GM19035 (cell line): ENCODE results near the gene RANBP6.
"Not testable (repeated sequence)": the region's sequence is repeated elsewhere in the genome, so short reads cannot be mapped to it uniquely, and the experiment has no call there.

ENCODE experiments used
- ATAC-seq: cut with Tn5 transposase; IDR thresholded peaks from one replicate; pipeline ENCODE4 v1.9.1; 2021; ENCODE audit not compliant: unreplicated experiment

Gene RANBP6

DNA sequence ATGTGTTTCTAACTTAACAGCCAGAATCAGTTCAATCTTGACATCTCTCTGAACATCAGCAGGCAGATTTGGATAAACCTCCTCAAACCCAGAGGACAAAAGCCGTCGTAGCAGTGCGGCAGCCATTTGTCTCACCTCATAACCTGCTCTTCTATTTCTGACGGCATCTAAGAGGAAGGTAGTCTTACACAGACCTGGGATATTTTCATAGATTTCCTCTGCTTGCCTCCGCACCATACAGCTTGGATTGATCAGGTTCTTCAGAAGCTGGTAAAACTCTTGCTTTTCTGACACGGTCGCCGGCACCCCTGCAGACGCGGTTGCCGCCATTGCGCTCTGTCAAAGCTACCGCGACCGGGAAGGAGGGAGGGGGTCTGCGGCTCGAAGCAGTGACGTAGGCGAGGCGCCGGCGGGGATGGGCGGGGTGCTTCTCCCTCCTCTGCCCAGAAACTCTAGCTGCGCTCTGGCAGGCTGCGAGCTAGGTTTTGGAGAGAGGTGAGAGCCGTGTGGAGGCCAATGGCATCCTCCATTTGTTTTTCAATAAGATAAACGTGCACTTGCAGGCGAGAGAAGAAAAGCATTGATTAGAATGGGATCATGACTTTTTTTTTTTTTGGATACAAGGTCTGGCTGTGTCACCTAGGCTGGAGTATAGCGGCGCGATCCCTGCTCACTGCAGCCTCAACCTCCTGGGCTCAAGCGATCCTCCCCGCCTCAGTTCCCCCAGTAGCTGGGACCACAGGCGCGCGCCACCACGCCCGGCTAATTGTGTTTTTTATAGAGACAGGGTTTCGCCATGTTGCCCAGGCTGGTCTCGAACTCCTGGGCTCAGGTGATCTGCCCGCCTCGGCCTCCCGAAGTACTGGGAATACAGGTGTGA lies at the start of gene RANBP6:
TSS of gene RANBP6 (minus strand) at position 347 of the 880 bp plus-strand sequence. CDS start at position 330, 17 bp downstream.
- ATAC-seq = peak; percentile 98

- ATAC-seq = not testable (repeated sequence)
Measured at GRCh38 chr9:6063146-6063545, 47.7 kb upstream of the RANBP6 start.

GRCh38 chr9:6055666-6056065 lies 40.2 kb upstream of the RANBP6 start:
- ATAC-seq = no peak

- ATAC-seq = no peak
Measured at GRCh38 chr9:6055216-6055615, 39.8 kb upstream of the RANBP6 start.

DNA sequence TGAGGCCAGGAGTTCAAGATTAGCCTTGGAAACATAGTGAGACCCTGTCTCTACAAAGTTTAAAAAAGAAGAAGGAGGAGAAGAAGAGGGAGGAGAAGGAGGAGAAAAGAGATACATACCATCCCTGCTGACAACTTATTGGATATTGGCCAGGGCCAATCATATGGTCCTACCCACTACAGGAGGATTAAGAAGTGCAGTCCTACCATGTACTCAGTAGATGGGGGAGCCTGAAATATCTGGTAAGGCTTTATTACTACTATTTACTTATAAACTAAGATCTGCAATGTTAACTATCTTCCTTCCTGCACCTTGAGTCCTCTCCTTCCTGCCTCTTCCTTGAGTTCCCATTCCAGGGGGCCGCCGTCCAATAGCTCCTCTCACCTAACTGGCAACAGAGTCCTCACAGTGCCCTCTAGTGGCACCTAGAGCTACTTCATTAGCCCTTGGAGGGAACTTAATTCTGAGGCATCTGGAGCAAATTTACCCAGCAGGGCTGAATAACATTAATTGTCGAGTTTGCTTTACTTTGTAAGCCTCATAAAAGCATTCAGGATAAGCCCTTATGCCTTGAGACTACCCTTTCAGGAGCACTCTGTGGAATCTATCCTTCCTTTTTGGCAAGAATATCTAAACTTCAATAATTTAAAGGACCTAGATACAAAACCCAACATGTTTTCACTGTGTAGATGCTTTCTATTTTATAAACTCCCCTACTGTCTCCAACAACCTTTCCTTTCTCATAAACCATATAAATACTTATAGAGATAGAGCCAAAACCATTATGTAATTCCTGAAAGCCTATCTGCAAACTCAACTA lies 39.1 kb upstream of the RANBP6 start:
- peak; percentile 50 for ATAC-seq

DNA sequence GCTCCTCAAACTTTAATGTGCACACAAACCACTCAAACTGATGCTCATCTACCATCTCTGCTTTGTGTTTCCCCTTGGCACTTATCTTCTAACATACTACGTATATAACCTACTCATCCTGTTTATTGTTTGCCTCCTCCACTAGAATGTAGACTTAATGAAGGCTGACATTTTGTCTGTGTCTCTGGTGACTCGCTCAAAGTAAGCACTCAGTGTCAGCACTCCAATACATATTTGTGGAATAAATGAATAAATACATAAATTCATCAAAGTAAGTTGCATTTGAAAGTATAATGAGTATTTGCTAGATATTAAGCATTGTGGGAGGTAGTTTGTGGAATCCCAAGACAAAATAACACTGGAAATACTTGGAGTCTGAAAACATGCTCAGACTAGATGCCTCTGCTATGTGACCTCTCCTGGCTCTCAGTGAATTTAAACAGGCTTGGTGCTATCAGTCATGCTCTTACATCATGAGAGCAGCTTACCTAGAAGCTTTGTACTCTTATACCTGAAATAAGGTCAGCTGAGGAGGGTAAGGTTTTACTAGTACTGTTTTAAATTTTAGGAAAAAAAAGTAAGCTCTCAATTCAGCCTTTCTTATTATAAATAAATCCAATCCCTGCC lies 37.0 kb upstream of the RANBP6 start:
- ATAC-seq = no peak

- peak; percentile 53 for ATAC-seq
Measured at GRCh38 chr9:6051511-6051950, 36.1 kb upstream of the RANBP6 start.

- ATAC-seq = no peak
Measured at GRCh38 chr9:6049798-6050197, 34.4 kb upstream of the RANBP6 start.

- no peak for ATAC-seq
Measured at GRCh38 chr9:6048039-6048438, 32.6 kb upstream of the RANBP6 start.

DNA sequence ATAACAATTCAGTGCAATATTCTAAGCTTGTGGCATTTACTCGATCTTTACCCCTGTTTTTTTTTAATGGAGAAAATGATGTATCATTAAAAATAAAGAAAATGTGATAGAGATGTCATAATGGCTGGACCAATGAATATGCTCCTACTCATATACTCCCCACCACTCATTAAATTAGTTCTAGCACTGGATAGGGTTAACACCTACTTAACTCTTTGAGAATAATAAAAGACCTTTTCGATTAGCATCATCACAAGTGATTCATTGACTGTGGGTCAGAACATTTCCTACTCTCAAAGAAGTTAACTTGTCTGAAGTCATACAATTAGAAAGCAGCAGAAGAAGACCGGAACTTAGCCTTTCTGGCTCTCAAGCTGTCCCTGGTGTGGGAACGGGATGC lies 31.6 kb upstream of the RANBP6 start:
- no peak for ATAC-seq

DNA sequence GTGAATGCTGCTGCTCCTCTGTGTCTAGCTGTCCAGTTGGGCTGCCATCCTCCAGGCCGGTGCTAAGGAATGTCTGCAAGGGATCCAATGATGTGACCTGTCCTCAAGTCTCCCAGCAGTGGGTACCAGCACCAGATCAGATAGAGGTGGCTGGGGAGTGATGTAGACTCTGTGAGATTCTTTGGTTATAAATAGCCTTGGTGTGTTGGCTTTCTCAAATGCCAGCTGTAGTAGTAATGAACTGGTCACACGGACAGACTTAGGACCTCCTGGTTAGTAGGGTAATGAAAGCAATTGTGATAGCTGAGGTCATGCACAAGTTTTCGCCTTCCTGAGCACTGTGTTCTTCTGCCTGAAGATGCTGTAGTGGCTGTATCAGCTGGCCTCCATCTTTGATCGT lies 29.9 kb upstream of the RANBP6 start:
- no peak for ATAC-seq

GRCh38 chr9:6040077-6040476 lies 24.7 kb upstream of the RANBP6 start:
- ATAC-seq = no peak

GRCh38 chr9:6036391-6036790 lies 21.0 kb upstream of the RANBP6 start:
- no peak for ATAC-seq

GRCh38 chr9:6034954-6035353 lies 19.5 kb upstream of the RANBP6 start:
- no peak for ATAC-seq

DNA sequence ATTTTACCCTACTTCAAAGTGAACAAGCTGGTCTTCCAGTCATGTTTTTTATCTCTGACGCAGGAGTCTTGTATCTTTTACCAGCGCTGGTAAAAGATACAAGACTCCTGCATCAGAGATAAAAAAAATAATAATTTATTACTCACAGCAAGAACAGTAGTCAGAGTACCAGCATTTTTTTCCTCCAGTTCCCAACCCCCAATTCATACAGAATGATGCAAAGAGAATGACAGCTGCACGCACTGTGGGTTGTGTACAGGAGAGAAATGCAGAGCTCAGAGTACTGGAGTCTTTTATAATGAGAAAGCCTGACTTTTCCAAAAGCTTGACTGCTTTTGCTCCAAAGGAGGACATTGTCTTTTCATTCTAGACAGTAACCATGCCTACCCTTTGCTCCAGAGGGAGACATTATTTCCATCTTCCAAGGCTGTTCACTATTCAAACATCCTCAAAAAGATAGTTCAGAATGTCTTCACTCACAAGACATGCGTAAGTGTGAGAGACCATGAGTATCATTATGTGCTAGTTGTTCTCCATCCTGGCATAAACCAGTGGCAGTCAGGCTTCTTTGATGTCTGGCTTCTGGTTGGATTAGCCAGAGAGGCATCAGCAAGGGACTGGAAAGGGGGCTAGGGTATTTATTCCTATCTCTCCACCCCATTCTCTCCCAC lies 14.3 kb upstream of the RANBP6 start:
- no peak for ATAC-seq

DNA sequence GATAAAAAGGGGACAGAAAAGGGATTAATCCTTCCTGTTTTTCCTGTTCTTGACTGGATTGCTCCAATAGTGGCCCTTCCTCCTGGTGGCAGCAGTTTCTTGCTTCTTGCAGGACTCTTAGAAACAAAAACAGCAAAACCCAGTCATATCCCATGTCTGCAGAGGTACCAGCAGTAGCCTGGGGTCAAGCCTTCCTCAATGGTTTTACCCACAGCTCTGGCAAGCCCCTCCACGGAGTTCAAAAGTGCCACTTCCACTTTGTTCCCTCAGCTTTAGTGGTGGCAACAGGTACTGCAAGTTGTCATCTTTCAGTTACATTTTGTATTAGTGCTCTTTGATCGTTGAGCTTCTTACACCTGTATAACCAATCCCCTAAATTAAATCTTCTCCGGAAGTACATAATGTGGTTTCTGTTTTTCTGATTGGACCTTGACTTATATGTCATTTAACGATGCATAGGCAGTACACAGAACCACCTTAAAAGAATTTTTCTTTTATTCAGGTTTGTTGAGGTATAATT lies 8.7 kb upstream of the RANBP6 start:
- no peak for ATAC-seq

GRCh38 chr9:6016975-6017374 lies 1.6 kb upstream of the RANBP6 start:
- ATAC-seq = not testable (repeated sequence)

- ATAC-seq = no peak
Measured at GRCh38 chr9:6014670-6015270, 654 bp downstream of the RANBP6 start.

GRCh38 chr9:6008169-6008979 lies 7.0 kb downstream of the RANBP6 start:
- peak; percentile 67 for ATAC-seq
